Measurements from ENCODE around the gene NLGN4Y.

DNA sequence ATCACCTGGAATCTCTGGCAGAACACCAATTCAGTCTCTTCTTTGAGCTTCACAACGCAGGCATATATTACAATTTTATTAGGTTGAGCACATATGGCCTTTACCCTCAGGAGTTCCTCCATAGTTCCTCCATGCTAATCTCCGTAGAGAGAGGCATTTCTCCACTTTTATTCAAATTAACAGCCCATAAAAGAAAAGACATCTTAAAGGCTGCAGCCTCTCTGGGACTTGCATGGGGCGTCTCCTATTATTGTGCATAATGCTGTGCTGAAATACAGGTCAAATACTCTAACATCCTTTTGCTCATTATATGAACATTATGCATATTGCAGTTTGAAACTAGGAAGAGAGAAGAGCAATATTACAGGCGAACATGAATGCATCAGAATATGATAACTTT, 253.9 kb downstream of the NLGN4Y start:
- TF ChIP-seq, protein P1, sequence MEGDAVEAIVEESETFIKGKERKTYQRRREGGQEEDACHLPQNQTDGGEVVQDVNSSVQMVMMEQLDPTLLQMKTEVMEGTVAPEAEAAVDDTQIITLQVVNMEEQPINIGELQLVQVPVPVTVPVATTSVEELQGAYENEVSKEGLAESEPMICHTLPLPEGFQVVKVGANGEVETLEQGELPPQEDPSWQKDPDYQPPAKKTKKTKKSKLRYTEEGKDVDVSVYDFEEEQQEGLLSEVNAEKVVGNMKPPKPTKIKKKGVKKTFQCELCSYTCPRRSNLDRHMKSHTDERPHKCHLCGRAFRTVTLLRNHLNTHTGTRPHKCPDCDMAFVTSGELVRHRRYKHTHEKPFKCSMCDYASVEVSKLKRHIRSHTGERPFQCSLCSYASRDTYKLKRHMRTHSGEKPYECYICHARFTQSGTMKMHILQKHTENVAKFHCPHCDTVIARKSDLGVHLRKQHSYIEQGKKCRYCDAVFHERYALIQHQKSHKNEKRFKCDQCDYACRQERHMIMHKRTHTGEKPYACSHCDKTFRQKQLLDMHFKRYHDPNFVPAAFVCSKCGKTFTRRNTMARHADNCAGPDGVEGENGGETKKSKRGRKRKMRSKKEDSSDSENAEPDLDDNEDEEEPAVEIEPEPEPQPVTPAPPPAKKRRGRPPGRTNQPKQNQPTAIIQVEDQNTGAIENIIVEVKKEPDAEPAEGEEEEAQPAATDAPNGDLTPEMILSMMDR (conservative IDR thresholded peaks at IDR 0.05; ENCODE audit: low read depth, low read length) = no peak
- TF ChIP-seq EZH2phosphoT487 (IDR thresholded peaks at IDR 0.05; ENCODE audit: borderline replicate concordance, low read length) = no peak
